HUDEP-2 (cell line): ENCODE results near the gene SLC34A3.

Source experiments
- DNase-seq, 76 experiments: peaks; one replicate each; lab custom pipeline; 2025; ENCODE audit not compliant: unreplicated experiment in 76 of 76; lab: John Stamatoyannopoulos, UW

Gene SLC34A3

GRCh38 chr9:137230705-137231371, at the start of gene SLC34A3:
SLC34A3 (plus strand) TSS chr9:137230901; CDS start chr9:137231703, 802 bp downstream.
- DNase-seq = no peak

- no peak for DNase-seq
Observed at GRCh38 chr9:137181680-137182079, 49.0 kb upstream of the SLC34A3 start.

- DNase-seq = no peak
Observed at GRCh38 chr9:137182836-137183235, 47.9 kb upstream of the SLC34A3 start.

- no peak for DNase-seq
Observed at GRCh38 chr9:137183980-137184595, 46.6 kb upstream of the SLC34A3 start.

GRCh38 chr9:137184881-137185660, 45.6 kb upstream of the SLC34A3 start:
- no peak for DNase-seq

- no peak for DNase-seq
Observed at GRCh38 chr9:137185921-137186320, 44.8 kb upstream of the SLC34A3 start.

GRCh38 chr9:137186385-137186784, 44.3 kb upstream of the SLC34A3 start:
- peak in 63 of 76 experiments; percentile 10 to 78 (median 54) for DNase-seq

GRCh38 chr9:137187386-137187785, 43.3 kb upstream of the SLC34A3 start:
- no peak for DNase-seq

GRCh38 chr9:137188086-137188489, 42.6 kb upstream of the SLC34A3 start:
- no peak for DNase-seq

- peak in 74 of 76 experiments; percentile 36 to 96 (median 88) for DNase-seq
Observed at GRCh38 chr9:137188490-137189296, 42.0 kb upstream of the SLC34A3 start, which contains the start of the genes ANAPC2 and SSNA1. ANAPC2 (minus strand) TSS chr9:137188560; CDS start chr9:137188532, 28 bp downstream. SSNA1 (plus strand) TSS chr9:137188676; CDS start chr9:137188727, 51 bp downstream.

GRCh38 chr9:137189297-137190295, 41.1 kb upstream of the SLC34A3 start:
- DNase-seq = peak in 1 of 76 experiments; percentile 62

GRCh38 chr9:137190315-137190856, 40.3 kb upstream of the SLC34A3 start:
- DNase-seq = peak in 17 of 76 experiments; percentile 11 to 51 (median 26)

GRCh38 chr9:137191245-137191644, 39.5 kb upstream of the SLC34A3 start:
- DNase-seq = no peak

- DNase-seq = no peak
Observed at GRCh38 chr9:137191691-137192447, 38.8 kb upstream of the SLC34A3 start.

GRCh38 chr9:137192448-137192780, 38.3 kb upstream of the SLC34A3 start:
- DNase-seq = no peak

GRCh38 chr9:137192859-137193258, 37.8 kb upstream of the SLC34A3 start:
- no peak for DNase-seq

GRCh38 chr9:137193771-137194170, 36.9 kb upstream of the SLC34A3 start:
- no peak for DNase-seq

GRCh38 chr9:137194388-137194787, 36.3 kb upstream of the SLC34A3 start:
- DNase-seq = no peak
